T1000 (cell line): ENCODE measurements around the gene PPP1R3A.

Experiments
- DNase-seq: peaks from one replicate; lab custom pipeline; 2025; ENCODE audit warnings: mixed read lengths; lab: John Stamatoyannopoulos, UW

Gene PPP1R3A

DNA sequence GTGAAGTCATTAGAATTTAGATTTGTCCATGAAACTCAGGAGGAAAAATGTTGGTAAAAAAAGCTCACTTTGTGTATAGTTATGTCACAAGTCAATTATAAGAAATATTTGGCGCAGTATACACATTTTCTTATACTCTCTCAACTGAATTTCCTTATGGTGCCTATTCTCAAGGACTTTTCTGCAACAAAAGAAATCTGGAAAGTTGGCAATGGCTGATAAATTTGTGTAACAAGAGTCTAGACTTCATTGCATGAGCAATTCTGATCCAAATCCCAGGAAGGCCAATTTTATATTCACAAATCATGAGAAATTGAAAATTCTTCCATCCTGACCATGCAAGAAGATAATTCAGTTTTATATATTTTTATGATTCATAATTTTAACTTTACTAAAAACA is 35.7 kb downstream of the PPP1R3A start:
- no peak for DNase-seq

GRCh38 chr7:113880559-113880958 is 38.2 kb downstream of the PPP1R3A start:
- no peak for DNase-seq

- no peak for DNase-seq
Measured at GRCh38 chr7:113878394-113878992, 40.3 kb downstream of the PPP1R3A start.

DNA sequence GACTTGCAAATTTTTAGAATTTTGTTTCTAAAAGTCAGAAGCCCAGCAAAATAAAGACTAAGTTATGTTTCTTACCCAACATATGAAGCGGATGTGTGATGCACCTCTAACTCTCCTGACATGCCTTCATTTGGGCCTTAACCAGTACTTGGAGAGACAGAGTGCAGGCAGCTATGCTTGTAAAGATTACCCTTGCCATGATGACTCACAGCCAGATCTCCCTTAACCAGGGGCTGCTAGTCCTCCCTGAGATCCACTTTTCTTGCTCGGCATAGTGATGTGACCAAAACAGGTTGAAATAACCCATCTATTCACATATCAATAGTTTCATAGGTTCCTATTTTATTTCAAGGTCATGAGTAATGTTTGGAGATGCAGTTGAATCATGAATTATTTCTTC is 43.6 kb downstream of the PPP1R3A start:
- no peak for DNase-seq

- no peak for DNase-seq
Measured at GRCh38 chr7:113873554-113874151, 45.2 kb downstream of the PPP1R3A start.

- no peak for DNase-seq
Measured at GRCh38 chr7:113872981-113873380, 45.8 kb downstream of the PPP1R3A start.

- DNase-seq = no peak
Measured at GRCh38 chr7:113867325-113867724, 51.5 kb downstream of the PPP1R3A start.

- no peak for DNase-seq
Measured at GRCh38 chr7:113856010-113856409, 62.8 kb downstream of the PPP1R3A start.

GRCh38 chr7:113840954-113841353 is 77.9 kb downstream of the PPP1R3A start:
- DNase-seq = no peak

DNA sequence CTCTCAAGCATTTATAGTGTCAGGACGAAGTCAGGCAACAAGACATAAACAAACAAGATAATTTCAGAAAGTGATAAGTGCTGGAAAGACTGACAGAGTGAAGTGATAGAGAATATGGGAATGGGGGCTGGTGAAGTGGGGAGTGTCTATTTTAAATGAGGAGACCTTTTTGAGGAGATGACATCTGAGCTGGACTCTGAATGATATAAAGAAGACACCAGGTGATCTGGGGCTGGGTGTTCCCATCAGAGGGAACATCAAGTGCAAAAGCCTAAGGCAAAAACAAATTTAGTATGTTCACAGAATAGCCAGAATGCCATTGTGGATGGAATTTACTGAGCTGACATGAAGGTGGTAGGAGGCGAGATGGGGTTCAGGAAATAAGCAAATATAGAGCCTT is 83.4 kb downstream of the PPP1R3A start:
- DNase-seq = no peak

GRCh38 chr7:113832196-113832745 is 86.5 kb downstream of the PPP1R3A start:
- DNase-seq = no peak

DNA sequence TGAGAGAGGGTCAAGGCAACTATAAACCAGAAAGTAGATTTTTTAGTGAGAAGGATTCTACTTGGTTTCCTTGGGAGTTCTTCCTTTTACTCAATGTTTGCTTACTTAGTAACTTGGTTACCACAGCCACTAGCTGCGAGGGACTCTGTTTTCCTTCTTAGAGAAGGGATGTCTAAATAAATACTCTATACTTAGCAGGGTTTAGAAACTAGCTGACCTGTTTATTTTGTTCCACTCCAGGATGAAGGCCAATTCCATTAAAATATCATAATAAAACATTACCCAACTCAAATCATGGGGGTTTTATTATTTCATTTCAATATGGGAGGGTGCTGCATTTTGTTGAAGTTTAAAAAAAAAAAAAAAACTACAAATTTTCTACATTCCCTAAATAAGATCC is 87.3 kb downstream of the PPP1R3A start:
- no peak for DNase-seq

GRCh38 chr7:113828581-113828980 is 90.2 kb downstream of the PPP1R3A start:
- no peak for DNase-seq
